Naive thymus-derived CD4-positive, alpha-beta T cell (primary cell): ENCODE measurements around the gene PPP4R3B. TPM values are rescaled to one million over a fixed set of nuclear protein-coding genes. Genes with fewer than 3 reads are reported as not detected.
"Not testable (repeated sequence)": the region's sequence is repeated elsewhere in the genome, so short reads cannot be mapped to it uniquely, and the experiment has no call there.

Experiments
- ATAC-seq: fragments of 150-1000 bp; cut with Tn5 transposase; 2 replicates; pipeline ENCODE4 v1.10.0; 2021; ENCODE audit warnings: mild to moderate bottlenecking, moderate library complexity
- CTCF ChIA-PET: fragments of 350-600 bp; sonication (Branson Sonifier 250); formaldehyde crosslinking; loops from one replicate; lab custom pipeline; 2021; ENCODE audit warnings: antibody characterized with exemption; lab: Charles Lee
- POLR2A ChIA-PET: fragments of 350-600 bp; sonication (Branson Sonifier 250); formaldehyde crosslinking; loops from one replicate; lab custom pipeline; 2021; ENCODE audit warnings: antibody characterized with exemption, inconsistent platforms; lab: Charles Lee
- DNase-seq, 9 donors: peaks; one replicate each; pipeline versions ENCODE4 v3.0.0 to v3.0.0-alpha.2; 2020 to 2022; ENCODE audit warnings: mixed read lengths in 1 of 9
- H3K27ac ChIP-seq: one replicate; pipeline ENCODE4 v1.7.0; 2013; ENCODE audit warnings: mild to moderate bottlenecking, low read depth, low read length, moderate library complexity
- H3K27me3 ChIP-seq, 2 donors: one replicate each; pipeline ENCODE4 v1.7.0; 2013; ENCODE audit warnings: low read length in 2 of 2, mild to moderate bottlenecking in 2 of 2, moderate library complexity in 2 of 2; ENCODE audit not compliant: control insufficient read depth in 2 of 2, insufficient read depth in 2 of 2
- H3K36me3 ChIP-seq, 3 experiments: 1 replicate in 2 of 3; 2 replicates in 1 of 3; pipeline ENCODE4 v1.7.0; 2013; ENCODE audit warnings: low read length in 3 of 3, mild to moderate bottlenecking in 3 of 3, moderate library complexity in 1 of 3; ENCODE audit not compliant: insufficient read depth in 3 of 3, control insufficient read depth in 2 of 3
- H3K4me1 ChIP-seq, 2 donors: one replicate each; pipeline ENCODE4 v1.7.0; 2013; ENCODE audit warnings: low read length in 2 of 2, mild to moderate bottlenecking in 2 of 2, moderate library complexity in 1 of 2; ENCODE audit not compliant: control insufficient read depth in 2 of 2, insufficient read depth in 2 of 2
- H3K4me3 ChIP-seq: 2 replicates; pipeline ENCODE4 v1.7.0; 2013; ENCODE audit warnings: mild to moderate bottlenecking, low read length
- H3K9me3 ChIP-seq, 3 experiments: 1 replicate in 2 of 3; 2 replicates in 1 of 3; pipeline ENCODE4 v1.7.0; 2013; ENCODE audit warnings: low read length in 3 of 3; ENCODE audit not compliant: control insufficient read depth in 2 of 3
- H3K27ac Mint-ChIP-seq, 9 donors: one replicate each; pipeline ENCODE4 v1.8.0; 2020 to 2022; ENCODE audit warnings: mixed read lengths in 9 of 9, mild to moderate bottlenecking in 8 of 9, moderate library complexity in 5 of 9, inconsistent platforms in 2 of 9
- H3K27me3 Mint-ChIP-seq, 5 donors: one replicate each; pipeline ENCODE4 v1.8.0; 2021 to 2022; ENCODE audit warnings: mixed read lengths in 5 of 5, mild to moderate bottlenecking in 1 of 5
- H3K36me3 Mint-ChIP-seq, 5 donors: one replicate each; pipeline ENCODE4 v1.8.0; 2020 to 2022; ENCODE audit warnings: mixed read lengths in 5 of 5, mild to moderate bottlenecking in 3 of 5, inconsistent platforms in 1 of 5
- H3K4me1 Mint-ChIP-seq, 7 donors: one replicate each; pipeline ENCODE4 v1.8.0; 2020 to 2022; ENCODE audit warnings: mixed read lengths in 7 of 7, mild to moderate bottlenecking in 3 of 7, inconsistent platforms in 1 of 7
- H3K4me3 Mint-ChIP-seq, 10 donors: one replicate each; pipeline ENCODE4 v1.8.0; 2020 to 2022; ENCODE audit warnings: mild to moderate bottlenecking in 10 of 10, mixed read lengths in 10 of 10, moderate library complexity in 6 of 10, inconsistent platforms in 2 of 10
- H3K9me3 Mint-ChIP-seq, 11 donors: one replicate each; pipeline ENCODE4 v1.8.0; 2020 to 2022; ENCODE audit warnings: mixed read lengths in 11 of 11, mild to moderate bottlenecking in 4 of 11, inconsistent platforms in 1 of 11, moderate library complexity in 1 of 11
- intact Hi-C, 2 donors: fragments of 100-400 bp; cut with micrococcal nuclease; formaldehyde crosslinking; loops; one replicate each; pipeline ENCODE4 v1.15.1; 2023
- polyA plus RNA-seq, 2 donors: library from polyadenylated mRNA; unstranded; fragments of 300-500 nt; fragmentation: Illumina TruSeq; gene quantifications; one replicate each; pipeline ENCODE4 v1.2.3, GENCODE V29; 2021
- total RNA-seq, 6 experiments: library from RNA in 5 of 6; stranded (reverse) in 5 of 6; gene quantifications; 1 replicate in 5 of 6; 2 replicates in 1 of 6; pipeline ENCODE4 v1.2.3 and lab custom pipeline; 2021 to 2026

Gene PPP4R3B
- total and polyA plus RNA-seq, 7 experiments from 2014 or later, result 65.9 to 113 (median 83.9) TPM

- no peaks in the 10 kb centered on the region for H3K9me3 Mint-ChIP-seq
- ATAC-seq, result no peak
- Histone ChIP-seq H3K27ac (no peak overlapping the region), H3K27me3 (no peaks in the 10 kb centered on the region), H3K9me3 (no peaks in the 10 kb centered on the region), H3K4me3 (no peak overlapping the region), H3K4me1 (peaks cover 16 to 19% of the 10 kb centered on the region in 2 donors), H3K36me3 (peaks cover 0 to 15% (median 7%) of the 10 kb centered on the region in 3 experiments)
- peak overlapping the region in 3 of 10 donors; percentile 23 to 47 (median 33) for H3K4me3 Mint-ChIP-seq
- H3K36me3 Mint-ChIP-seq, result peaks cover 0 to 36% (median 24%) of the 10 kb centered on the region in 5 donors
- ChIA-PET POLR2A (interaction anchor here (0.7 to 1.4 kb wide), 5 partner anchors 10 to 85 kb away, joined by 3 read pairs; partner anchors contain the start of gene CFAP36), CTCF (interaction anchor here (0.6 to 1.2 kb wide), 2 partner anchors 13 to 217 kb away, joined by 4 read pairs; partner anchors contain the start of gene PPP4R3B)
- no peak for DNase-seq
- peaks cover 27 to 80% (median 69%) of the 10 kb centered on the region in 7 donors for H3K4me1 Mint-ChIP-seq
- H3K27ac Mint-ChIP-seq, result peak overlapping the region in 7 of 9 donors; percentile 28 to 88 (median 55)
- intact Hi-C loops, result no loop called here
- H3K27me3 Mint-ChIP-seq, result no peaks in the 10 kb centered on the region
Measured at GRCh38 chr2:55604027-55604565, 13.3 kb downstream of the PPP4R3B start.

- H3K4me1 Mint-ChIP-seq, result peaks cover 20 to 63% (median 58%) of the 10 kb centered on the region in 7 donors
- no peaks in the 10 kb centered on the region for H3K27me3 ChIP-seq
- DNase-seq (no peak), ATAC-seq (no peak)
- H3K9me3 ChIP-seq, result no peaks in the 10 kb centered on the region
- H3K27ac ChIP-seq, result no peak overlapping the region
- peak overlapping the region in 1 of 10 donors; percentile 6 for H3K4me3 Mint-ChIP-seq
- intact Hi-C loops, result no loop called here
- H3K27ac Mint-ChIP-seq, result peak overlapping the region in 6 of 9 donors; percentile 4 to 80 (median 19)
- peaks cover 0 to 31% (median 7%) of the 10 kb centered on the region in 3 experiments for H3K36me3 ChIP-seq
- POLR2A ChIA-PET, result interaction anchor here (0.6 kb wide), 1 partner anchor 367 kb away, joined by 3 read pairs; no protein-coding TSS in a partner anchor
- H3K27me3 Mint-ChIP-seq, result no peaks in the 10 kb centered on the region
- peaks cover 13 to 19% of the 10 kb centered on the region in 2 donors for H3K4me1 ChIP-seq
- H3K4me3 ChIP-seq, result no peak overlapping the region
- H3K36me3 Mint-ChIP-seq, result peaks cover 0 to 36% (median 21%) of the 10 kb centered on the region in 5 donors
- CTCF ChIA-PET, result no interaction called here
- H3K9me3 Mint-ChIP-seq, result no peaks in the 10 kb centered on the region
Measured at GRCh38 chr2:55601849-55602248, 15.6 kb downstream of the PPP4R3B start.

- Histone ChIP-seq H3K27me3 (no peaks in the 10 kb centered on the region), H3K36me3 (peaks cover 0 to 38% (median 4%) of the 10 kb centered on the region in 3 experiments), H3K4me1 (no peaks in the 10 kb centered on the region), H3K27ac (no peak overlapping the region), H3K4me3 (no peak overlapping the region), H3K9me3 (no peaks in the 10 kb centered on the region)
- DNase-seq, result no peak
- intact Hi-C loops, result loop anchor here in 1 of 2 donors (2.0 kb wide), 1 partner anchor 19 kb away; the partner anchor contains the start of gene PPP4R3B
- H3K4me3 Mint-ChIP-seq, result no peak overlapping the region
- peaks cover 20 to 67% (median 54%) of the 10 kb centered on the region in 7 donors for H3K4me1 Mint-ChIP-seq
- POLR2A ChIA-PET, result interaction anchor here (0.7 kb wide), 1 partner anchor 365 kb away, joined by 3 read pairs; no protein-coding TSS in a partner anchor
- no peaks in the 10 kb centered on the region for H3K9me3 Mint-ChIP-seq
- H3K27me3 Mint-ChIP-seq, result no peaks in the 10 kb centered on the region
- CTCF ChIA-PET, result no interaction called here
- H3K36me3 Mint-ChIP-seq, result peaks cover 0 to 51% (median 39%) of the 10 kb centered on the region in 5 donors
- H3K27ac Mint-ChIP-seq, result peak overlapping the region in 2 of 9 donors; percentile 32 to 41
- ATAC-seq, result no peak
Measured at GRCh38 chr2:55598056-55598795, 19.2 kb downstream of the PPP4R3B start.

GRCh38 chr2:55596795-55597194 is 20.6 kb downstream of the PPP4R3B start:
- intact Hi-C loops, H3K4me3 Mint-ChIP-seq, H3K9me3 Mint-ChIP-seq, H3K4me3 ChIP-seq, ATAC-seq, H3K27ac ChIP-seq, CTCF ChIA-PET, H3K27me3 Mint-ChIP-seq, DNase-seq, H3K9me3 ChIP-seq, H3K27me3 ChIP-seq, H3K27ac Mint-ChIP-seq, H3K4me1 ChIP-seq: not testable (repeated sequence)
- peaks cover 0 to 25% (median 0%) of the 10 kb centered on the region in 3 experiments for H3K36me3 ChIP-seq
- Mint-ChIP-seq H3K4me1 (peaks cover 20 to 68% (median 53%) of the 10 kb centered on the region in 7 donors), H3K36me3 (peaks cover 0 to 40% (median 34%) of the 10 kb centered on the region in 5 donors)
- POLR2A ChIA-PET, result interaction anchor here (0.7 kb wide), 1 partner anchor 375 kb away, joined by 3 read pairs; no protein-coding TSS in a partner anchor

GRCh38 chr2:55595536-55595935 is 21.9 kb downstream of the PPP4R3B start:
- Mint-ChIP-seq H3K9me3 (no peaks in the 10 kb centered on the region), H3K27me3 (no peaks in the 10 kb centered on the region), H3K4me1 (peaks cover 19 to 73% (median 58%) of the 10 kb centered on the region in 7 donors), H3K27ac (no peak overlapping the region), H3K36me3 (peaks cover 0 to 40% (median 30%) of the 10 kb centered on the region in 5 donors), H3K4me3 (no peak overlapping the region)
- no peaks in the 10 kb centered on the region for H3K4me1 ChIP-seq
- no peak overlapping the region for H3K4me3 ChIP-seq
- H3K36me3 ChIP-seq, result peaks cover 0 to 23% (median 0%) of the 10 kb centered on the region in 3 experiments
- intact Hi-C loops, result no loop called here
- ChIA-PET POLR2A (interaction anchor here (2.7 kb wide), 1 partner anchor 22 kb away, joined by 11 read pairs; the partner anchor contains the start of gene PPP4R3B), CTCF (no interaction called here)
- no peaks in the 10 kb centered on the region for H3K27me3 ChIP-seq
- ATAC-seq, result no peak
- H3K9me3 ChIP-seq, result no peaks in the 10 kb centered on the region
- no peak overlapping the region for H3K27ac ChIP-seq
- DNase-seq, result no peak

- no peak for DNase-seq
- no peaks in the 10 kb centered on the region for H3K27me3 Mint-ChIP-seq
- Histone ChIP-seq H3K36me3 (peaks cover 0 to 10% (median 0%) of the 10 kb centered on the region in 3 experiments), H3K9me3 (no peaks in the 10 kb centered on the region), H3K4me3 (no peak overlapping the region), H3K4me1 (no peaks in the 10 kb centered on the region), H3K27me3 (no peaks in the 10 kb centered on the region), H3K27ac (no peak overlapping the region)
- H3K4me1 Mint-ChIP-seq, result peaks cover 7 to 60% (median 46%) of the 10 kb centered on the region in 7 donors
- ChIA-PET POLR2A (no interaction called here), CTCF (no interaction called here)
- peaks cover 0 to 43% (median 13%) of the 10 kb centered on the region in 5 donors for H3K36me3 Mint-ChIP-seq
- no peaks in the 10 kb centered on the region for H3K9me3 Mint-ChIP-seq
- peak overlapping the region in 1 of 10 donors; percentile 11 for H3K4me3 Mint-ChIP-seq
- H3K27ac Mint-ChIP-seq, result peak overlapping the region in 3 of 9 donors; percentile 23 to 51 (median 32)
- intact Hi-C loops, result loop anchor here in 1 of 2 donors (2.0 kb wide), 2 partner anchors 13 to 15 kb away; no protein-coding TSS in a partner anchor
- no peak for ATAC-seq
Measured at GRCh38 chr2:55592130-55592529, 25.3 kb downstream of the PPP4R3B start.
